HG03558 (cell line): ENCODE data around the gene PRDX1.
"Not testable (repeated sequence)": the region's sequence is repeated elsewhere in the genome, so short reads cannot be mapped to it uniquely, and the experiment has no call there.

Experiments
- ATAC-seq: cut with Tn5 transposase; IDR thresholded peaks from one replicate; pipeline ENCODE4 v1.9.1; 2021; ENCODE audit warnings: moderate number of reproducible peaks; ENCODE audit not compliant: unreplicated experiment; ENCODE audit errors: extremely low read depth

PRDX1 gene

DNA sequence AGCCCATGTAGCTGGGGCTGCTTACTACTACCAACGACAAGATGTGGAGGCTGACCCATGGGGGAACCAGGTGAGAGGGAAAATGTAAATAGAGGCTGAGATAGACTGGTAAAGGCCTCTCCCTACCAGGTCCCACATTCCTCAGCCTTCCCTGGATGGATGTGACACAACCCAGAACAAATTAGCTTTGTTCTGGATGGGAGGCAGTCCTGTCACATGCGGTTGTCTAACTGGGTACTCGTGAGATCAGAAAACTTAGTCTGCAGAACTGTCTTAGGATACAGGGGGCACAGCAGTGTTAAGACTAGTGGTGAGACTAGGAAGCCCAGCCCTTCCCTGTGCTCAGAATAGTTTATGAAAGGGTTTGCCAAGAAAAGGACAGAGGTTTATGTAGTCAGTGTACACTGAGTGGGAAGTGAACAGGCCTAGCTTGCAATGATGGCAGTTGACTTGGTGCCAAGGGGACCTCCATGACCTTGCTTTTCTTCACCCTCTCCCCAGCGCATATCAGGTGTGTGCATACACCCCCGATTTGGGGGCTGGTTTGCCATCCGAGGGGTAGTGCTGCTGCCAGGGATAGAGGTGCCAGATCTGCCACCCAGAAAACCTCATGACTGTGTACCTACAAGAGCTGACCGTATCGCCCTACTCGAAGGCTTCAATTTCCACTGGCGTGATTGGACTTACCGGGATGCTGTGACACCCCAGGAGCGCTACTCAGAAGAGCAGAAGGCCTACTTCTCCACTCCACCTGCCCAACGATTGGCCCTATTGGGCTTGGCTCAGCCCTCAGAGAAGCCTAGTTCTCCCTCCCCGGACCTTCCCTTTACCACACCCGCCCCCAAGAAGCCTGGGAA, 13.2 kb downstream of the PRDX1 start:
- no peak for ATAC-seq

DNA sequence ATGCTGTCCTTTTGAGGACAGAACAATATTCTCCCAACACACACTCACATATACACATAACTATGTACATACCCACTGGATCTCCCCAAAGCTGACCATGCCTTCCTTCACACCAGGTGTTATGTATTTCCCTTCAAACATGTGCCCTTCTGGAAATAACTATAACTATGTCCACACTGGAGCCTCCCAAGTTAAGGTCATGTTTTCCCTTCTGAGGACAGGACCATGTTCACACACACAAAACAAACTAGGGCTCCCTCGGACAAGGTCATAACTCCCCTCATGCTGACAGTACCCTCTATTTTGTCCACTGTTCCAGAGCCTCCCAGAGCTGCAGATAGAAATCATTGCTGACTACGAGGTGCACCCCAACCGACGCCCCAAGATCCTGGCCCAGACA, 13.8 kb downstream of the PRDX1 start:
- no peak for ATAC-seq

DNA sequence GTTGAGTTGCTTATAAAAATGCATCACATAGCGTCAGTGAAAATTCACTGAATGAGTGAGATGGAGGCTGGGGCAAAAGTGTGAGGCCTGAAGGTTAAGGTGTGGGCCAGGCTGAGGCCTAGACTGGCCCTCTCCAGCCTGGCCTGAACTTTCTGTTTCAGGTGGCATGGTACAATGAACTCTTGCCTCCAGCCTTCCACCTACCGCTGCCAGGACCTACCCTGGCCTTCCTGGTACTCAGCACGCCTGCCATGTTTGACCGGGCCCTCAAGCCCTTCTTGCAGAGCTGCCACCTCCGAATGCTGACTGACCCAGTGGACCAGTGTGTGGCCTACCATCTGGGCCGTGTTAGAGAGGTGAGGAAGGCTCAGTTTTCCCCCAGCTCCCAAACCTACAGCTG, 14.5 kb downstream of the PRDX1 start:
- ATAC-seq, result no peak

DNA sequence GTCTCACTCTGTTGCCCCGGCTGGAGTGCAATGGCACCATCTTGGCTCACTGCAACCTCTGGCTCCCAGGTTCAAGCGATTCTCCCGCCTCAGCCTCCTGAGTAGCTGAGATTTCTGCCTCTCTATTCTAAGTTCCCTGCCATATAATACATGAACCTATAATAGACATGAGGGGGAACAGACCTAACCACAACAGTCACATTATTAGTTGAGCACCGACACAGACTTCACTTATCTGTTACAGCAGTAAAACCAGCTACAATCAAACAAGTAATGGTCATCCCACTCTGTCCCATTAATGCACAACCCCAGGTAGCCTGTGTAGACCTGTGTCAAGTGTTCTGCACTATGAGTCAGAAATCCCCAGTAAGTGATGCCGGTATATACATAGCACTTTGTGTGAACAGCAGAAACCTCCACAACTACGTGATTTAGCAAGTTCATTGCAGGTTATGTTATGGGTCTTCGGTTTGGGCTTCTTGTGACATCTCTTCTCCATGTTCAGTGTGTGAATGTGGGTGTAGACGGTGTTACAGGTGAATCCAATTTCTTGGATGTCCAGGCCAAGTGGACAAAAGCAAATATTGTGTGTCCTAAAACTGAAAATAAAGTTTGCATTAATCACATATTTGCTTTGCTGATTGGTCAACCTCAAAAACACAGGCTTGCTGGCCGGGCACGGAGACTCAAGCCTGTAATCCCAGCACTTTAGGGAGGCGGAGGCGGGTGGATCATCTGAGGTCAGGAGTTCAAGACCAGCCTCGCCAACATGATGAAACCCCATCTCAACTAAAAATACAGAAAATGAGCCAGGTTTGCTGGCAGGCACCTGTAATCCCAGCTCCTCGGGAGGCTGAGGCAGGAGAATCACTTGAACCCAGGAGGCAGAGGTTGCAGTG, 18.0 kb downstream of the PRDX1 start:
- ATAC-seq, result no peak

DNA sequence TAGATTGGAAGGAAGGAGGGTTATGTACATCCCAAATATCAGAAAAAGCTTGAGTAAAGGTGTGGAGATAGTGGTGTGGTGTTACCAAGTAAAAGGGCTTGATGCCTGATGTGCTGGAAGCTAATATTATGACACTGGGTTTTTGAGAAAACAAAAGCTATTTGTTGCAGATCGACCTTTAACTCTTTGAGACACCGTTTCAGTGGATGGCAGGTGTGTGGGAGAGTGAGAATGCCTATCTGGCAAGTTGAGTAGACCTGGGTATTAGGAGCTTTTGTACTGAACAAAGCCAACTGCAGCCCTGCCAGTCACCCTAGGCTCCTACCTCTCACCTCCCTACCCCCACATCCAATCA, 20.2 kb downstream of the PRDX1 start:
- no peak for ATAC-seq

DNA sequence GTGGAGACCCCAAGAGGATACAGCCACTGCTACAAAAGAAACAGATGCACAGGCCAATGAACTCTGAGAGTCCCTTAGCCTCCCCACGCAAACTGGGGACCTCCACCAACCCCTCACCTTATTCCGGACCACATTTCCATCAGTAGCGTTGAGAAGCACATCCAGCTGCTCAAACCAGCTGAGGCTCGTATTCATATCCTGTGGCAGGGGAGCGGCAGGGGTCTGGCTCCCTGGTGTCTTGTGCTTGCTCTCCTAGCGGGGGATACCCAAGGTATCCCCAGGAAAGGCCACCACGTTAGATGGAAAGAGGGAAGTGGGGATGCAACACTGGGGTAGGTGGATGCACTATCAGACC, 22.3 kb downstream of the PRDX1 start:
- no peak for ATAC-seq

DNA sequence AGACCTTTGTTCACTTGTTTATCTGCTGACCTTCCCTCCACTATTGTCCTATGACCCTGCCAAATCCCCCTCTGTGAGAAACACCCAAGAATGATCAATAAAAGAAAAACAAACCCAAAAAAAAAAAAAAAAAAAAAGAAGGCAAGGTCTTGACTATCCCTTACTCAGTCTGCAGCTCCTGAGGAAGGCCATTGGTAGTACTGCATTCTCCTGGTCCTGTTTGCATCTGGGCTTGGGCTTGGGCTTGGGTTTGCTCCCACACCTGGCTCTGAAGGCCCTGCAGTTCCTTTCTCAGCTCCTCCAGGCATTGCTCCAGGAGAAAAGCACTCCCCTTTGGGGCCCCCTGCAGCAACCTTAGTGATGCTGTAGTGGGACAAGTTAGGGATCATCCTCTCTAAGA, 23.4 kb downstream of the PRDX1 start:
- ATAC-seq, result no peak

DNA sequence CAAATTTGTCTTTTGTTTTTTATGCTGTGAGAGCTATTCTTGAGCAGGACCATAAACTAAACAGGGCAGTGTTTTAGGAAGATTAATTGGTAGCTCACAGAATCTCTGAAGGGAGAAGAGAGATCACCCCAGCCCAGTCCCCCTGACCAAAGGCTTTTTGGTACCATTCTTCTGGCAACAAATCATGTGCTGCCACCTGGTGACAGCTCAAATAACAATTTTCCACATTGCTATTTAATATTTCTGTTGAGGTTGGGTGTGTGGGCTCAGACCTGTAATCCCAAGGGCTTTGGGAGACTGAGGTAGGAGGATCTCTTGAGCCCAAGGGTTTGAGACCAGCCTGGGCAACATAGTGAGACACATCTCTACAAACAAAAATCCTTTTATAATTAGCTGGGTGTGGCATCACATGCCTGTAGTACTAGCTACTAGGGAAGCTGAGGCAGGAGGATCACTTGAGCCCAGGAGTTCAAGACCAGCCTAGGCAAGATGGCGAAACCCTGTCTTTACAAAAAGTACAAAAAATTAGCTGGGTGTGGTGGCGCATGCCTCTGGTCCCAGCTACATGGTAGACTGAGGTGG, 28.5 kb downstream of the PRDX1 start:
- no peak for ATAC-seq

DNA sequence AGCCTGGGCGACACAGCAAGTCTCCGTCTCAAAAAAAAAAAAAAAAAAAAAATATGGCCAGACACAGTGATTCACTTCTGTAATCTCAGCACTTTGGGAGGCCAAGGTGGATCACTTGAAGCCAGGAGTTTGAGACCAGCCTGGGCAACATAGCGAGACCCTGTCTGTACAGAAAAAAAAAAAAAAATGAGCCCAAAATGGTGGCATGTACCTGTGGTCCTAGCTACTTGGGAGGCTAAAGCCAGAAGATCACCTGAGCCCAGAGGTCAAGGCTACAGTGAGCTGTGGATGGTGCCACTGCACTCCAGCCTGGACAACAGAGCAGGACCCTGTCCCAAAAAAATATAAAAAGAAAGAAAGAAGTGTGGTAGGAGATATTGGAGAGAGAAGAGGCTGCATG, 29.0 kb downstream of the PRDX1 start:
- ATAC-seq, result no peak

DNA sequence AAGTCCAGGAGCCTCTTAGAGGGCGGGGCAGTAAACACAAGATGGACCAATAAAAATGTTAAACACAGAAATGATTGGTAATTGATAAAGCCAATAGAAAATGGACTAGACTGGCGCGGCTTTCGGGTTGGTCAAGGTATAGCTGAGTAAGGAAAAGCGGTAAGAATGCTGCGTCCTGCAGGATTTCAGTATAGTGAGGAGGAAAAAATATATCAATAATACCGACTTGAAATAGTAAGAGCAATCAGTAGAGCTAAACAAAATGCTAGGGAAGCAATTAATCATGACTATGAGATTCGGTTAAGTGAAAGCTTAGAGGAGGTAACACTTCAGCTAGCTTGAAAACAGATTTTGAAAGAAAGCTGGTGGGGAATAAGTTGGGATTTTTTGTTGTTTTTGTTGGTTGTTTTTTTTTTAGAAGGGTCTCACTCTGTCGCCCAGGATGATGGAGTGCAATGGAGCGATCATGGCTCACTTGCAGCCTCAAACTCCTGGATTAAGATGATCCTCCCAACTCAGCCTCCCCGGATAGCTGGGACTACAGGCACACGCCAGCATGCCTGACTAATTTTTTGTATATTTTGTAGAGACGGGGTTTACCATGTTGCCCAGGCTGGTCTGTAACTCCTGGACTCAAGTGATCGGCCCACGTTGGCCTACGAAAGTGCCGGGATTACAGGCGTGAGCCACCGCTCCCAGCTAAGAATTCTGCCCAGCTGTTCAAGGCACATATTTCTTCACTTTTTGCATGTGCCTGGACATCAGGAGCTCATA, 30.0 kb downstream of the PRDX1 start:
- no peak for ATAC-seq

DNA sequence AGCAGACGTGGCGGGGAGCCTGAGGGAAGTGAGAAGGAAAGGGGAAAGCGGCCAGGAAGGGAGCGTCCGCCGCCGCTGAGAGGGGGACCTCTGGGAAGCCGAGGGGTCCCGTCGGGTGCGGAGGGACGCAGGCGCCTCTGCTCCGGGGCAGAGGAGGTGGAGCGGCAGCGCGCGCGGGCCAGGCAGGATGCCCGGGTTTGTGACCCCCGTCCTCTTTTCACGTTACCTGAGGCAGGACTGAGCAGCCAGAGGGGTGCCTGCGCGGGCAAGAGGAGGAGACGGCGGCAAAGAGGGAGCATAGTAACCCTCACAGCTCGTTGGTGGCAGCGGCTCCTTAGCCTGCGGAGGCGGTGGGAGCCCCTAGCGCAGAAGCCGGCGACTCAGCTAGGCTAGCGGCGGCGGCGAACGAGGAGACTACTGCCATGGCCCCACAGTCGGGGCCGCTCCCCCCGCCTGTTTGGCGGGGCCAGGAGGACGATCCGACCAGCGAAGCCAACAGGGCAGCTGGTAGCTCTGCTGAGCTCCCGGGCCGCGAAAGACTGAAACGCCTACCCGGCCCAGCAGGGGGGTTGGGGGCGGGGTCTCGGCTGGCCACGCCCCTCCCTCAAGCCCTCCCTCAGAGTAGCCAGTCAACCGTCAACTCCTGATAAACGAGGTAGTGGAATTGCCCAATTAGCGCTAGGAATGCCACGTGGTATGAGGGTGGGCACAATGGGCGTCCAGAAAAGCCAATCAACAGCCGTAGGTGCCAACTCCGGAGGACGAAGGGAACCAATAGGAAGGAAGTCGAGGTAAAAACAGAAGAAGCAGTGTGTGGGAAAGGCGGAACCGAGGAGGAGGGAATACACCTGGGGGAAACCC, 30.8 kb downstream of the PRDX1 start, which contains the start of gene TESK2:
TSS of gene TESK2 (minus strand) at position 538 of the 861 bp plus-strand sequence. CDS start 33,378 bp downstream, outside the sequence.
- ATAC-seq, result peak; percentile 81

DNA sequence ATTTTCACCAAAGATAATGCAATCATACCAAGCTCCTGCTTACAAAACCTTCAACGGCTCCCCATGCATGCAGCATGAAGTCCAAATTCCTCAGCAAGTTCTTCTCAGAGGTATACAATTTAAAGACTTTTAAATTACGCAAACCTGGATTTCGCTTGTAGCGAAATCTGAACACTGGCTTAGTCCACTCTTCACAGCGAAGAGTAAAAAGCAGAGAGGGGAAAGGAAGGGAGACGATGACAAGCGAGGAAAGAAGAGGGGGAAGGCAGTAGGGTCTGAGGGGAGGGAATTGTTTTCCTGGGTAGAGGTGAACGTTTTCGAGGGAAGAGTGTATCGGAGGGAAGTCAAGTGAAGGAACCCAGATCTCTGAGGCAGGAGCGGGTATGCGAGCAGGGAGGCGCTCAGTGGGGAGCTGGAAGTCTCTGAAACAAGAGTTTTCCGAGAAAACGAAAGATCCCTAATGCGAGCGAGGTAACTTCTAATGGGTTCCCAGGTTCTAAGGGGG, 31.5 kb downstream of the PRDX1 start:
- ATAC-seq, result no peak

DNA sequence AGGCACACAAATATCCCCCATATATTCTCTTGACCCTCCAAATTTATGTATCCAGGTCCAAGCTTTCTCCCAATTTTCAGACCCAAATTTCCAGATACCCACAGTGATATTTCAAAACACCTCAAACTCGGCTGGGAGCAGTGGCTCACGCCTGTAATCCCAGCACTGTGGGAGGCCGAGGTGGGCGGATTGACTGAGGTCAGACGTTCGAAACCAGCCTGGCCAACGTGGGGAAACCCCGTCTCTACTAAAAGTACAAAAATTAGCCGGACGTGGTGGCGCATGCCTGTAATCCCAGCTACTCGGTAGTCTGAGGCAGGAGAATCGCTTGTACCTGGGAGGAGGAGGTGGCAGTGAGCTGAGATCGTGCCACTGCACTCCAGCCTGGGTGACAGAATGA, 32.3 kb downstream of the PRDX1 start:
- not testable (repeated sequence) for ATAC-seq

DNA sequence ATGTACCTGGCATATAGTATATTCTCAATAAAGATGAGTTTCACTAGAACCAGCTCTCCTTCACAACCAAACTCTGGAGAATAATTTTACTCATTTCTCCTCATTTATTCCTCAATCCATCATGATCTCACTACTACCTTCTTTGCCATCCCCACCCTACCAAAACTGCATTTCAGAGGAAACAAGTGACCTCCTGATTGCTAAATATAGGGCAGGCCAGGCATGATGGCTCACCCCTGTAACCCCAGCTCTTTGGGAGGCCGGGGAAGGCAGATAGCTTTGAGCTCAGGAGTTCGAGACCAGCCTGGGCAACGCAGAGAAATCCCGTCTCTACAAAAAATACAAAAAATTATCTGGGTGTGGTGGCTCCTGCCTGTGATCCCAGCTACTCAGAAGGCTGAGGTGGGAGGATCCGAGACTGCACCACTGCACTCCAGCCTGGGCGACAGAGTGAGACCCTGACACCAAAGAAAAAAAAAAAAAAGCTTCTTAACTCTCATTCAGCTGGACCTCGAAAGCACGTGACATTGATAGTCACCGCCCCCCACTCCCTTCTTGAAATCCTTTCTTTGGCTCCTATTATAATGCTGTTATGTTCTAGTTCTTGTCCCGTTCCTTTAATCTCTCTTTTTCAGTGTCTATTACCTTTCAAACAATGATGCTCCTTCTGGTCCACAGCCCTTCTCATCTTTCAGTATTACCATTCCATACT, 32.9 kb downstream of the PRDX1 start:
- ATAC-seq, result no peak

DNA sequence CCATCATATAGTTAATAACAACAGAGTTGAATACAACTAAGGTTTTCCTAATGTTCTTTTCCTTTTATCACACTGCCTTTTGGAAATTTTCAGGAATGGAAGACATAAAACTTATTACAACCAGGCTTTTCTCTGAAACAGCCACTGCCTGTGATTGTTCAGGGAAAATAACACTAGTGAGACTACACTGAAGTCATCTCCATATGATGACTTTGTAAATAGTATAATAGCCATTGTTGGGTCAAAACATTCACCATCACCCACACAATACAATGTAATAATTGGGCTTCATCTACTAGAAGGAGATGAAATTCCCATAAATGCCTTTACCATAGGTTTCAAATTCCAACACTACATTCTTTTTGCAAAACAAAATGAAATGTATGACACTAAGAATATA, 35.7 kb downstream of the PRDX1 start:
- no peak for ATAC-seq

DNA sequence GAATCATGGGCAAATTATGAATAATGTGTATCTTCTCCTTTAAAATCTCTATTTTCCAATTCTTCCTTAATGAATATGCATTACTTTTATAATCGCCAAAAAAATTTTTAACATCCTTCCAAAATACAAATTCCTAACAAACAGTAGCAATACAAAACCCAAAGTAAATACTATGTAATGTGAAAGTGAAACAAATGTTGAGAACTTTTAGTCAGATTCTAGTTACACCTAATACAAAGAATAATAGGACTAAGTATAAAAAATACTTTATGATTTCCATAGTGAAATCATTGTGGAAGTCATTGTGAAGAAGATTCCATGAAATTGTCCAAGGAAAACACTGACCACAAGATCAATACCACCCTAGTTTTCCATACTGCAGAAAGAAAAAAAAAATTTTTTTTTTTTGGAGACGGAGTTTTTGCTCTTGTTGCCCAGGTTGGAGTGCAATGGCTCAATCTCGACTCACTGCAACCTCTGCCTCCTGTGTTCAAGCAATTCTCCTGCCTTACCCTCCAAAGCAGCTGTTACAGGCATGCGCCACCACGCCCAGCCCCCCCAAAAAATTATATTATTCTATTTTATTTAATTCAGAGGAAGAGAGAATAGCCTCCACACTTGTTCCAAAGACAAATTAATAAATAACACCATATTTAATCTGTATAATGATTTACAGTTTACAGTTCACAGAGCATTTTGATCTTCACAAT, 42.5 kb downstream of the PRDX1 start:
- ATAC-seq, result no peak

DNA sequence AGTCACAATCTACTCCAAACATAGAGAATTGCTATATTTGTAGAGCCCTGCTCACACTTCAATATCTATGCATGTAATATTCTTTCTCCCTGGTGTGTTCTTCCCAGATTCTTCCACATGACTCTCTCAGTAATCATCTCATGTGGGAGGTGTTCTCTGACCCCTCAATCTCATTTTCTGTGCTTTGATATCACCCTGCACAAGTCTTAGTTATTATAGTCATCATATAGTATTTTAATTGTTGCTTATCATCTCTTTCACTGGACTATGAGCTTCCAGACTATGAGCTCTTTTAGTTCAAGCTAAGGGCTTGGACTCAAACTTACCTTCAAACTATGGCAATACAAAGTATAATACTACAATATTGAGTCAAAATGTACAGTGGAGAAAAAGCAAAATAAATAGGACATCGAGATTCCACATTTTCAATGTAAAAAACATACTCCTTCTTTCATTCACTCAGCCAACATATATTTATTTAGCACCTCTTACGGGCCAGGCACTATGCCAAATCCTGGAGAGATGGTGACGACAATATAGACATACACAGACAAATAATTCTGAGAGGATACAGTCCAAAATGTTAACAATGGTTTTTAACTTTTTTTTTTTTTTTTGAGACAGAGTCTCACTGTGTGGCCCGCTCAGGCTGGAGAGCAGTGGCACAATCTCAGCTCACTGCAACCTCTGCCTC, 43.4 kb downstream of the PRDX1 start:
- no peak for ATAC-seq
